Coronary artery (tissue), 2 donors: Measurements from ENCODE around the gene WDPCP.

ENCODE experiments used
- DNase-seq: peaks from one replicate; pipeline ENCODE4 v3.0.0-alpha.2; 2017; ENCODE audit warnings: low spot score
- H3K27ac ChIP-seq, 2 donors: fragments of 200-600 bp; sonication (generic); one replicate each; pipeline ENCODE4 v1.5.1; 2016 to 2019
- H3K4me3 ChIP-seq: fragments of 200-600 bp; sonication (generic); 2 replicates; pipeline ENCODE4 v1.5.1; 2016; ENCODE audit warnings: mild to moderate bottlenecking, moderate library complexity
- CTCF ChIP-seq: fragments of 200-600 bp; sonication (generic); IDR thresholded peaks from one replicate; pipeline ENCODE4 v1.5.1; 2019; ENCODE audit warnings: antibody characterized with exemption

WDPCP gene

GRCh38 chr2:63118821-63119220 is 469.5 kb downstream of the WDPCP start:
- Histone ChIP-seq H3K4me3 (no peak overlapping the region), H3K27ac (no peak overlapping the region)
- no peak for DNase-seq
- no peak for TF ChIP-seq CTCF

DNA sequence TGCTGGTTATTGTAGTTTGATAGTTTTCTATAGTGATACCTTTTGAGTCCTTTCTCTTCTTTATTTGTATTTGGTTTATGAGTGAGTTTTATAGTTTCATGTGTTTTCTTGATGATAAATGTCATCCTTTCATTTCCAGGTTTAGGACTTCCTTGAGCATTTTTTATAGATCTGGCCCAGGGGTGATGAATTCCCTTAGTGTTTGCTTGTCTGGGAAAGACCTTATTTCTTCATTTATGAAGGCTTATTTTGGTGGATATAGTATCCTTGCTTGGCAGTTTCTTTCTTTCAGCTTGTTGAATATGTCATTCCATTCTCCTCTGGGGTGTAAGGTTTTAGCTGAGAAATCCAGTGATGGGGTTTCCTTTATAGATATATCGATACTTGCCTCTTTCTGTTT is 483.8 kb downstream of the WDPCP start:
- TF ChIP-seq CTCF: no peak
- Histone ChIP-seq H3K27ac (no peak overlapping the region), H3K4me3 (no peak overlapping the region)
- DNase-seq: no peak

- H3K4me3 ChIP-seq: no peak overlapping the region
- no peak for TF ChIP-seq CTCF
- no peak overlapping the region for H3K27ac ChIP-seq
- no peak for DNase-seq
Measured at GRCh38 chr2:63101954-63102353, 486.3 kb downstream of the WDPCP start.

DNA sequence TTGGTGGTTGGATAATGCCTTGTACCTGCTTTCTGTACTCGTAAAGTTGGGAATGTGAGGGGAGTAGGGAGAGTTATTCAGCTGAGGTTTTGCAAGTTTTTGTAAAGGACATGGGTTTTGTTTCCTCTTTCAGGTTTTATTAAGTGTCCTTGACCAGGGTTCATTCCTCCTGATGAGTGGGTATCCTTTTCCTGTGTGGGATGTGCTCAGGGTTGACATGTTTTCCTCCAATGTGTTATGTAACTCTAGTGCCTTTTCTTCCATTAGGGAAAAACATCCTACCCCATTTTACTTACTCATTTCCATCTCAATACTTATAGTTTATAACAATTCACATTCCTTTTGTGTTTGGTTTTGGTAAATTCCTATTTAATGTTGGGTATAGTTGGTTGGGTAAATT is 489.2 kb downstream of the WDPCP start:
- no peak for DNase-seq
- no peak for TF ChIP-seq CTCF
- Histone ChIP-seq H3K27ac (no peak overlapping the region), H3K4me3 (no peak overlapping the region)

DNA sequence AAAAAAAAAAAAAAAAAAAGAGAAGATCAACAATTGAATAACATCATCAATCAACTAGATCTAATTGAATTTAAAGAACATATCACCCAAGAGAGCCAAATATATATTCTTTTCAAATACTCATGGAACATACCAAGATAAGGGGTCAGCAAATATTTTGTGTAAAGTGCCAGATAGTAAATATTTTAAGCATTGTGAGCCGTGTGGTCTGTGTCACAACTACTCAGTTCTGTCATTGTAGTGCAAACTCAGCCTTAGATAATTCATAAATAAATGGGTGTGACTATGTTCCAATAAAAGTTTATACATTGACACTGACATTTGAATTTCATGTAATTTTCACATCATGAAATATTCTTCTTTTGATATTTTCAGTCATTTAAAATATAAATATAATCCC is 491.8 kb downstream of the WDPCP start:
- DNase-seq: no peak
- Histone ChIP-seq H3K27ac (no peak overlapping the region), H3K4me3 (no peak overlapping the region)
- no peak for TF ChIP-seq CTCF

DNA sequence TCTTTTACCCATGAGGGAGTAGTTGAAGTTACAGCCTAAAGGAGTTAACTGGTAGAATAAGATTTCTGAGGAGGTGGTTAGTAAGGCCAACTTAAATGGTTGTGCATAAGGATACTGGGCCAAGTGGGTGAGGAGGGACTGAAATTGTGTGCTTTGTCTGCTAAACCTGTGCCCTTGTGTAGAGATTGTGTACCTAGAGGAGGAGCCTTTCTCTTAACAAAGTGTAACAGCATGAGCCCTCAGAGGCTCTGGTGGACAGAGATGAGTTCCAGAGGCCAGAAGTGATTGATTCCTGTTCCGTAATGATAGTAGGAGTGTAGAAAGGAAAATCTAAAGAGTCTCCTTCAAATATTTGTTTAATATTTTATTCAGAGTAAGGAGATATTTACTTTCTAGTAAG is 494.8 kb downstream of the WDPCP start:
- no peak for TF ChIP-seq CTCF
- no peak overlapping the region for H3K4me3 ChIP-seq
- DNase-seq: no peak
- no peak overlapping the region for H3K27ac ChIP-seq

- Histone ChIP-seq H3K27ac (no peak overlapping the region), H3K4me3 (no peak overlapping the region)
- DNase-seq: no peak
- TF ChIP-seq CTCF: no peak
Measured at GRCh38 chr2:63092857-63093256, 495.4 kb downstream of the WDPCP start.
